ENCODE data around the gene MRGPRG.

Gene MRGPRG

DNA sequence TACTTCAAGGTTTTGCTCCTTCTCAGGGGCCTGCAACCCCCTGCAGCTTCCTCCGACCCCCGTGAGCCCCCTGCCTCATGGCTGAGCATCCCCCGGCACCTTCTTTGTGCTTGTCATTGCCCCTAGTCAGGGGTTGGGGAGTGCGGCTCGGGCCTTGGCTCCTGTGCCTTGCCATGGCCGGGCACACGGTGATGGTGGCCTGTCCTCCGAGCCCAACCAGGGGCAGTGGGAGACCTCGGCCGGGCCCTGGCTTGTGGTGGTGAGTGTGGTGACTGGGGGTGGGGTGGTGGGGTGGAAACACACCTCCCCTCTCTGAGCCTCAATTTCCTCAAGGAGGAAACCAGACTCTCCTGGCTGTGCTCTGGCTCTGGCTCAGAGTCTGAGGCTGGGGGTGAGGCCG lies 1.5 kb upstream of the MRGPRG start:
- H3K27me3 ChIP-seq (ENCODE audit: insufficient read depth, insufficient read length), result no peaks in the 10 kb centered on the region
- DNase-seq (ENCODE audit: low read depth, low spot score), result no peak

DNA sequence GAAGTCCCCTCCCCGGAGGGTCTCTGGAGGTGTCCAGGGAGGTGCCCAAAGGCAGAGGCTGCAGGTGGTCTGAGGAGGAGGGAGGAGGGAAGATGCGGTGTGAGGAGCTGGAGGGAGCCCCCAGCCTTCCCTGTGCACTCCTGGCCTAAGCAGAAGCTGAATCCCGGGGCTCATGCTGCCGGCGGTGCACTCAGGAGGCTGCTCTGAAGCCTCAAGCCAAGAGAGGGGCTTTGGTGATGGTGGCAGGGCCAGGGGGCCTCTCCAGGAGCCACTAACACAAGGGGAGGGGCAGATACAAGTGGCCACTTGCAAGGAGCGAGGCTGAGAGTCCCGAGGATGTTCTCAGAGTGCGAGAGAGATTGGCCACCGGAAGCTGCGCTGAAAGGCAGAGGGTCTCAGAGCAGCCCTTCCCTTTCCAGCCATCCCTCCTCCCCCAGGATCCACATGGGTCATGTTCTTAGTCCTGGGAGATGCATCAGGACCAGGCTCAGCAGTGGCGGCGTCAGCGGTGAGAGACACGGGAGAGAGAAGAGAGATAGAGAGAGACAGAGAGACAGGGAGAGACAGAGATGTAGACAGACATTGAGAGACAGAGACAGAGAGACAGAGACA lies 774 bp upstream of the MRGPRG start:
- Histone ChIP-seq H3K4me3 (ENCODE audit: insufficient read length, low read depth) (no peak overlapping the region), H3K27me3 (ENCODE audit: insufficient read depth, insufficient read length) (no peaks in the 10 kb centered on the region), H3K9ac (ENCODE audit: insufficient read length, low read depth) (no peak overlapping the region), H3K36me3 (ENCODE audit: insufficient read depth, insufficient read length, low read length) (no peaks in the 10 kb centered on the region), H3K9me3 (ENCODE audit: insufficient read depth, low read length) (no peaks in the 10 kb centered on the region), H3K4me1 (ENCODE audit: insufficient read depth, insufficient read length) (peaks cover 15% of the 10 kb centered on the region)
- TF ChIP-seq ZNF274 (IDR thresholded peaks at IDR 0.05; ENCODE audit: low read depth, low read length) (no peak), YY1 (IDR thresholded peaks at IDR 0.05; ENCODE audit: insufficient read depth, insufficient read length) (no peak), SUZ12 (IDR thresholded peaks at IDR 0.05; ENCODE audit: extremely low read depth, insufficient read depth, insufficient read length) (no peak)
- DNase-seq (ENCODE audit: low read depth, low spot score), result no peak

More for the DNA sequence above, 1.5 kb upstream of the MRGPRG start:
- Histone ChIP-seq H3K4me1 (ENCODE audit: insufficient read depth, insufficient read length) (peaks cover 19% of the 10 kb centered on the region), H3K36me3 (ENCODE audit: insufficient read depth, insufficient read length, low read length) (no peaks in the 10 kb centered on the region), H3K9me3 (ENCODE audit: insufficient read depth, low read length) (no peaks in the 10 kb centered on the region), H3K9ac (ENCODE audit: insufficient read length, low read depth) (no peak overlapping the region), H3K4me3 (ENCODE audit: insufficient read length, low read depth) (no peak overlapping the region)
- TF ChIP-seq YY1 (IDR thresholded peaks at IDR 0.05; ENCODE audit: insufficient read depth, insufficient read length) (no peak), SUZ12 (IDR thresholded peaks at IDR 0.05; ENCODE audit: extremely low read depth, insufficient read depth, insufficient read length) (no peak)

DNA sequence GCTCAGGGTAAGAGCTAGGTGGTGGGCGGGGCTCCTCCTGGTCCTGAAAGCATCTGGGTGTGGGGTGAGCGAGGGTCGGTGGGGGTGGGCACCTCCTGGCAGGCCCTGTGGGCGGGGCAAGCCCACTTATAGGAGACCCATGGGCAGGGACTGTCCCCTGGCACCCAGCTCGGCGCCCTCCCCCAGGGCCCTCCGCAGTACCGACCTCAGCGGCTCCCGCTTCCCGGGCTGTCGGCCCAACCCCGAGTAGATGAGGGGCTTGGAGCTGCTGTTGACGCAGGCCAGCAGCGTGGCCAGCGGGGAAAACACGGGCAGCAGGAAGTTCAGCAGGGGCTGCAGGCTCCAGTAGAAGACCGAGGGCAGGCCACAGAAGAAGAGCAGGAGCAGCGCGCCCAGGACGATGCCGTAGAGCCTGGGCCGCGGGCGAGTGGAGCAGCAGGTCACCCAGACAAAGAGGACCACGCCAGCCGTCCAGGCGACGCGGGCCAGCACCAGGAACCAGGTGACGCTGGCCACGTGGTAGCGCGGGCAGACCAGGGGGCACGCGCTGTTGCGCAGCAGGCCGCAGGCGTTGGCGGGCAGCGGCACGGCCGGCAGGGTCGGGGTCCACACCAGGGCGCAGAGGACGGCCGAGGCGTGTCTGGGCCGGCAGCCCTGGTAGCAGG lies 663 bp downstream of the MRGPRG start:
- TF ChIP-seq YY1 (IDR thresholded peaks at IDR 0.05; ENCODE audit: insufficient read depth, insufficient read length), result no peak
- no peak for TF ChIP-seq ZNF274 (IDR thresholded peaks at IDR 0.05; ENCODE audit: low read depth, low read length)
- TF ChIP-seq SUZ12 (IDR thresholded peaks at IDR 0.05; ENCODE audit: extremely low read depth, insufficient read depth, insufficient read length), result no peak
- Histone ChIP-seq H3K4me3 (ENCODE audit: insufficient read length, low read depth) (no peak overlapping the region), H3K9me3 (ENCODE audit: insufficient read depth, low read length) (no peaks in the 10 kb centered on the region), H3K9ac (ENCODE audit: insufficient read length, low read depth) (no peak overlapping the region), H3K27me3 (ENCODE audit: insufficient read depth, insufficient read length) (no peaks in the 10 kb centered on the region), H3K36me3 (ENCODE audit: insufficient read depth, insufficient read length, low read length) (no peaks in the 10 kb centered on the region), H3K4me1 (ENCODE audit: insufficient read depth, insufficient read length) (peaks cover 9% of the 10 kb centered on the region)
- DNase-seq (ENCODE audit: low read depth, low spot score), result no peak

DNA sequence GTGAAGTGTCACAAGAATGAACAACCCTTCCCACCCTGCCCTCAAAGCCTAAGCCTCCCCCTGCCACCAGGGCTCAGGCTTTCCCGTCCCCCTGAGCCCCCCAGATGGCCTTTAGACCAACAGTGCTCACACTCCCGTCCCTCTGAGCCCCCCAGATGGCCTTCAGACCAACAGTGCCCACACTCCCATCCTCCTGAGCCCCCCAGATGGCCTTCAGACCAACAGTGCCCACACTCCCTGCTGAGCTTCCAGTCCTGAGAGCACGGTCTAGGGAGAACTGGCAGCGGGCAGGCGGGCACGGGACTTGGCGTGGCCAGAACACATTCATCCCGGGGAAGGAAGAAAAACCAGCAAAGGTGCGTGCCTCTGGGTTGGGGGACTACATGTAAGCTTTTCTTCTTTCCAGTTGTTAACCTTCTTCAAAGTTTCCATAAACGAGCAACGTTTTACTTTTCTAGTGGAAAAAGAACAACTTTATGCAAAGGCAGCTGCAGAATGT lies 2.5 kb downstream of the MRGPRG start:
- no peak for DNase-seq (ENCODE audit: low read depth, low spot score)
- peaks cover 7% of the 10 kb centered on the region for H3K4me1 ChIP-seq (ENCODE audit: insufficient read depth, insufficient read length)
- H3K36me3 ChIP-seq (ENCODE audit: insufficient read depth, insufficient read length, low read length), result no peaks in the 10 kb centered on the region
- peaks cover 2% of the 10 kb centered on the region for H3K9me3 ChIP-seq (ENCODE audit: insufficient read depth, low read length)
- no peak overlapping the region for H3K4me3 ChIP-seq (ENCODE audit: insufficient read length, low read depth)
- H3K9ac ChIP-seq (ENCODE audit: insufficient read length, low read depth), result no peak overlapping the region
- TF ChIP-seq ZNF274 (IDR thresholded peaks at IDR 0.05; ENCODE audit: low read depth, low read length) (no peak), YY1 (IDR thresholded peaks at IDR 0.05; ENCODE audit: insufficient read depth, insufficient read length) (no peak)
- H3K27me3 ChIP-seq (ENCODE audit: insufficient read depth, insufficient read length), result no peaks in the 10 kb centered on the region

DNA sequence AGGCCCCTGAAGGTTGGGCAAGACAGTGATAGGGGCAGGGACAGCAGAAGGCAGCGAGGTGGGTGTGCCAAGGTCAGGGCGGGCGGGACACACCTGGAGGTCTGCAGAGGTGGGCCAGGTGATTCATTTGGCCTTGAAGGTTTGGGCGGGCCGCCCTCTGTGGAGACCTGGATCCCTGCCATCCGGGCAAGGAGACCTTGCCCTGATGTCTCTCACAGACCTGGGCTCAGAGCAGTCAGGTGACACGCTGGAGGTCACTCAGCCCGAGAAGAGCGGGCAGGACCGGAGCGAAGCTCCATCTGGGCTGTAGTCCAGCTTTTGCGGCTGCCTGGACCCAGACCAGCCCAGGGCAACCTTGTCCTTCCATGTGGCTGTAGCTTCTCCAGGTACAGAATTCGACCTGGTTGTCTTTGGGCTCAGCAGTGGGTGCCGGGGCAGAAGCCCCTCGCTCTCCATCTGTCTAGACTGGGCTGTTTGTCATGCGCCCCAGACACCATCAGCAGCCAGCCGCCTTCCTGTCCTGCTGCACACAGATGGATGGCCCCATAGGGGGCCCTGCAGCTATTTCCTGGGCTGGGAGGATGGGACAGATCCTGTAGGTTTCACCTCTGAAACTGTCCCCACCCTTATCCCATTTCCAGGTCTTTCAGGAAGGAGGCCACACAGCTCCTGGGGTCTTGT lies 3.1 kb downstream of the MRGPRG start:
- TF ChIP-seq YY1 (IDR thresholded peaks at IDR 0.05; ENCODE audit: insufficient read depth, insufficient read length), result no peak
- TF ChIP-seq SUZ12 (IDR thresholded peaks at IDR 0.05; ENCODE audit: extremely low read depth, insufficient read depth, insufficient read length), result no peak
- TF ChIP-seq ZNF274 (IDR thresholded peaks at IDR 0.05; ENCODE audit: low read depth, low read length), result no peak
- Histone ChIP-seq H3K4me1 (ENCODE audit: insufficient read depth, insufficient read length) (peaks cover 7% of the 10 kb centered on the region), H3K9me3 (ENCODE audit: insufficient read depth, low read length) (peaks cover 8% of the 10 kb centered on the region), H3K27me3 (ENCODE audit: insufficient read depth, insufficient read length) (no peaks in the 10 kb centered on the region), H3K36me3 (ENCODE audit: insufficient read depth, insufficient read length, low read length) (no peaks in the 10 kb centered on the region), H3K4me3 (ENCODE audit: insufficient read length, low read depth) (no peak overlapping the region), H3K9ac (ENCODE audit: insufficient read length, low read depth) (peak overlapping the region; percentile 8)
- no peak for DNase-seq (ENCODE audit: low read depth, low spot score)

DNA sequence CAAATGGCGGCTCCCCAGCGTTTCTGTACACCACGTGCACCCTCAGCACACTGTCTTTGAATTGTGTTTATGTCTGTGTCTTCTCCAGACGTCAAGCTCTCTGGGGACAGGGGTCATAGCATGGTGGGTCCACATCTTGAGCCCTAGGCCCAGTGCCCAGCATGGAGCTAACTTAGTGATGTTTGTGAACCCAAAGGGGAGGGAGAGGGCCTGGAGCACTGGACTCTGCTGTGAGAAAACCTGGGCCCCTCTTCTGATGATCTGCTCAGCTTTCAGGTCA lies 4.3 kb downstream of the MRGPRG start:
- Histone ChIP-seq H3K9ac (ENCODE audit: insufficient read length, low read depth) (no peak overlapping the region), H3K9me3 (ENCODE audit: insufficient read depth, low read length) (peaks cover 9% of the 10 kb centered on the region), H3K4me3 (ENCODE audit: insufficient read length, low read depth) (no peak overlapping the region), H3K36me3 (ENCODE audit: insufficient read depth, insufficient read length, low read length) (no peaks in the 10 kb centered on the region), H3K4me1 (ENCODE audit: insufficient read depth, insufficient read length) (peaks cover 7% of the 10 kb centered on the region), H3K27me3 (ENCODE audit: insufficient read depth, insufficient read length) (peaks cover 5% of the 10 kb centered on the region)
- DNase-seq (ENCODE audit: low read depth, low spot score), result no peak
- TF ChIP-seq YY1 (IDR thresholded peaks at IDR 0.05; ENCODE audit: insufficient read depth, insufficient read length) (no peak), SUZ12 (IDR thresholded peaks at IDR 0.05; ENCODE audit: extremely low read depth, insufficient read depth, insufficient read length) (no peak), ZNF274 (IDR thresholded peaks at IDR 0.05; ENCODE audit: low read depth, low read length) (no peak)

DNA sequence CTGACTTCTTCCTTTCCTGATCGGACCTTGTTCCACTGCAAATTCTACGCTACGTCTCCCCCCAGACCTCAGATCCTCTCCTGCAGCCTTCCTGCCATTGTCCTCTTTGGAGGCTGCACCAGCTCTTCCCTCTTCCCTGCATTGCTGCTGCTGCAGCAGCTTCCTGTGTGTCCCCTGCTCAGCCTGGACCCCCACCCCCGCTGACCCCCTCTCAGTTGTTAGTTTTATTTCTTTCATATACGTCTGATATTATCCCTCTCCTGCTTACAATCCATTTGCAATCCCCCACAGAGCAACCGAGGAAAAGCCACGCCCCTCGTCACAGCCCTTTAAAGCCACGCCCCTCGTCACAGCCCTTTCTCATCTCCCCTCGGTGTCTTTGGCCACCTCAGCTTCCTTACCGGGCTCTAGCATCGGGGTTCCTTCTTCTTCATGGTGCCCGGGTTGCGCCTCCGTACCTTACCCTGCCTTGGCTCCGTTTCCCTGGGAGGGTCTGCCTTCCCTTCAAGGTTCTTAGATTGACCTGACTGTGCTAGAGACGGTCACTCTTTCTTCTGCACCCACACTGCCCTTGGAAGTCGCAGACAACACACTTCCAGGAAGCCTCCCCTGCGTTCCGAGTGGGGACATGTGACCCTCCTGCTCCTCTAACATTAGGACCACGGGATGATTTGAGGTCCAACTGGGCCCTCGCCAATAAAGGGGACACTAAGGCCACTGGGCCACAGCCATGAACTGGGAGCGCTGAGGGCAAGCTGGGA lies 4.8 kb downstream of the MRGPRG start:
- Histone ChIP-seq H3K9me3 (ENCODE audit: insufficient read depth, low read length) (peaks cover 9% of the 10 kb centered on the region), H3K4me3 (ENCODE audit: insufficient read length, low read depth) (no peak overlapping the region)
- no peak for DNase-seq (ENCODE audit: low read depth, low spot score)

More for the DNA sequence above, 4.8 kb downstream of the MRGPRG start:
- H3K9ac ChIP-seq (ENCODE audit: insufficient read length, low read depth), result no peak overlapping the region
- peaks cover 9% of the 10 kb centered on the region for H3K27me3 ChIP-seq (ENCODE audit: insufficient read depth, insufficient read length)
- H3K36me3 ChIP-seq (ENCODE audit: insufficient read depth, insufficient read length, low read length), result no peaks in the 10 kb centered on the region
- TF ChIP-seq SUZ12 (IDR thresholded peaks at IDR 0.05; ENCODE audit: extremely low read depth, insufficient read depth, insufficient read length), result no peak
- TF ChIP-seq ZNF274 (IDR thresholded peaks at IDR 0.05; ENCODE audit: low read depth, low read length), result no peak
- TF ChIP-seq YY1 (IDR thresholded peaks at IDR 0.05; ENCODE audit: insufficient read depth, insufficient read length), result no peak
- H3K4me1 ChIP-seq (ENCODE audit: insufficient read depth, insufficient read length), result peaks cover 7% of the 10 kb centered on the region

Measured in NT2/D1 (cell line).